Endothelial cell (in vitro differentiated cells): ENCODE data around the gene PLCL2. TPM values are rescaled to one million over a fixed set of nuclear protein-coding genes. Genes with fewer than 3 reads are reported as not detected.
"Not testable (repeated sequence)": the region's sequence is repeated elsewhere in the genome, so short reads cannot be mapped to it uniquely, and the experiment has no call there.

Experiments
- DNase-seq: peaks from one replicate; pipeline ENCODE4 v3.0.0; 2021; ENCODE audit warnings: low spot score
- H3K27ac Mint-ChIP-seq: one replicate; pipeline ENCODE4 v1.8.0; 2021; ENCODE audit warnings: mixed read lengths, inconsistent platforms; ENCODE audit not compliant: unreplicated experiment
- H3K27me3 Mint-ChIP-seq: one replicate; pipeline ENCODE4 v1.8.0; 2021; ENCODE audit warnings: mild to moderate bottlenecking, moderate library complexity, mixed read lengths, inconsistent platforms; ENCODE audit not compliant: unreplicated experiment
- H3K36me3 Mint-ChIP-seq: one replicate; pipeline ENCODE4 v1.8.0; 2021; ENCODE audit warnings: mild to moderate bottlenecking, low read depth, mixed read lengths, inconsistent platforms; ENCODE audit not compliant: unreplicated experiment
- H3K4me1 Mint-ChIP-seq: one replicate; pipeline ENCODE4 v1.8.0; 2021; ENCODE audit warnings: mild to moderate bottlenecking, mixed read lengths, inconsistent platforms; ENCODE audit not compliant: unreplicated experiment
- H3K4me3 Mint-ChIP-seq: one replicate; pipeline ENCODE4 v1.8.0; 2021; ENCODE audit warnings: mild to moderate bottlenecking, mixed read lengths, inconsistent platforms; ENCODE audit not compliant: unreplicated experiment
- H3K9me3 Mint-ChIP-seq: one replicate; pipeline ENCODE4 v1.8.0; 2021; ENCODE audit warnings: mixed read lengths, inconsistent platforms; ENCODE audit not compliant: unreplicated experiment
- CTCF ChIP-seq: fragments of 200-600 bp; sonication (generic); IDR thresholded peaks from one replicate; pipeline ENCODE4 v1.5.0; 2021; ENCODE audit warnings: antibody characterized with exemption; ENCODE audit not compliant: unreplicated experiment
- total RNA-seq: library from RNA; stranded (reverse); fragmentation: NEBNext Ultra II Directional; extraction: Animal tissue kit (Norgen Biotek cat#: 25700); gene quantifications from one replicate; pipeline ENCODE4 v1.2.1, GENCODE V29; 2021; ENCODE audit not compliant: unreplicated experiment

The PLCL2 gene
- total RNA-seq, 1 donor from 2014 or later: 18.8 TPM

GRCh38 chr3:16975083-16975482 is 90.3 kb downstream of the PLCL2 start:
- TF ChIP-seq CTCF: no peak
- no peaks in the 10 kb centered on the region for H3K9me3 Mint-ChIP-seq
- DNase-seq: no peak
- no peak overlapping the region for H3K27ac Mint-ChIP-seq
- peaks cover 7% of the 10 kb centered on the region for H3K27me3 Mint-ChIP-seq
- H3K4me3 Mint-ChIP-seq: no peak overlapping the region
- H3K4me1 Mint-ChIP-seq: peaks cover 13% of the 10 kb centered on the region
- H3K36me3 Mint-ChIP-seq: no peaks in the 10 kb centered on the region

GRCh38 chr3:16978234-16978920 is 93.6 kb downstream of the PLCL2 start:
- no peak overlapping the region for H3K27ac Mint-ChIP-seq
- H3K27me3 Mint-ChIP-seq: peaks cover 7% of the 10 kb centered on the region
- peaks cover 6% of the 10 kb centered on the region for H3K9me3 Mint-ChIP-seq
- no peak for TF ChIP-seq CTCF
- H3K36me3 Mint-ChIP-seq: peaks cover 7% of the 10 kb centered on the region
- no peak overlapping the region for H3K4me3 Mint-ChIP-seq
- DNase-seq: no peak
- peaks cover 10% of the 10 kb centered on the region for H3K4me1 Mint-ChIP-seq

GRCh38 chr3:16978921-16979271 is 94.1 kb downstream of the PLCL2 start:
- TF ChIP-seq CTCF: no peak

GRCh38 chr3:16979769-16980515 is 95.2 kb downstream of the PLCL2 start:
- not testable (repeated sequence) for H3K27me3 Mint-ChIP-seq, H3K4me1 Mint-ChIP-seq, H3K9me3 Mint-ChIP-seq, H3K27ac Mint-ChIP-seq, H3K4me3 Mint-ChIP-seq, H3K36me3 Mint-ChIP-seq, DNase-seq

More at GRCh38 chr3:16978921-16979271, 94.1 kb downstream of the PLCL2 start:
- H3K36me3 Mint-ChIP-seq: peaks cover 7% of the 10 kb centered on the region
- H3K27ac Mint-ChIP-seq: no peak overlapping the region
- H3K4me1 Mint-ChIP-seq: peaks cover 10% of the 10 kb centered on the region
- no peak overlapping the region for H3K4me3 Mint-ChIP-seq
- H3K9me3 Mint-ChIP-seq: peaks cover 6% of the 10 kb centered on the region
- DNase-seq: no peak
- peaks cover 6% of the 10 kb centered on the region for H3K27me3 Mint-ChIP-seq

GRCh38 chr3:16980526-16980925 is 95.8 kb downstream of the PLCL2 start:
- not testable (repeated sequence) for H3K27me3 Mint-ChIP-seq, DNase-seq, H3K4me3 Mint-ChIP-seq, H3K36me3 Mint-ChIP-seq, H3K4me1 Mint-ChIP-seq, H3K27ac Mint-ChIP-seq, H3K9me3 Mint-ChIP-seq

GRCh38 chr3:16982460-16982859 is 97.7 kb downstream of the PLCL2 start:
- no peak for TF ChIP-seq CTCF
- H3K27me3 Mint-ChIP-seq: no peaks in the 10 kb centered on the region
- H3K27ac Mint-ChIP-seq: no peak overlapping the region
- H3K9me3 Mint-ChIP-seq: peaks cover 6% of the 10 kb centered on the region
- peaks cover 6% of the 10 kb centered on the region for H3K4me1 Mint-ChIP-seq
- no peak overlapping the region for H3K4me3 Mint-ChIP-seq
- no peak for DNase-seq
- peaks cover 7% of the 10 kb centered on the region for H3K36me3 Mint-ChIP-seq
